Activated effector memory CD4-positive, alpha-beta T cell treated with Interleukin-2 at 50 U/mL for 16 hours (primary cell): ENCODE measurements around the gene SLC9A1.

Experiments used
- DNase-seq: peaks from one replicate; pipeline ENCODE4 v3.0.0-alpha.2; 2020

Gene SLC9A1

GRCh38 chr1:27150183-27150582 is 4.7 kb downstream of the SLC9A1 start:
- DNase-seq = no peak

GRCh38 chr1:27149762-27150113 is 5.2 kb downstream of the SLC9A1 start:
- DNase-seq = no peak

- no peak for DNase-seq
Measured at GRCh38 chr1:27149084-27149761, 5.7 kb downstream of the SLC9A1 start.

GRCh38 chr1:27148591-27148990 is 6.3 kb downstream of the SLC9A1 start:
- no peak for DNase-seq

- no peak for DNase-seq
Measured at GRCh38 chr1:27147842-27148518, 6.9 kb downstream of the SLC9A1 start.

GRCh38 chr1:27145934-27146354 is 9.0 kb downstream of the SLC9A1 start:
- no peak for DNase-seq

GRCh38 chr1:27144920-27145661 is 9.8 kb downstream of the SLC9A1 start:
- no peak for DNase-seq

GRCh38 chr1:27144049-27144748 is 10.7 kb downstream of the SLC9A1 start:
- no peak for DNase-seq

- DNase-seq = no peak
Measured at GRCh38 chr1:27143401-27143800, 11.5 kb downstream of the SLC9A1 start.

GRCh38 chr1:27142464-27142863 is 12.5 kb downstream of the SLC9A1 start:
- DNase-seq = no peak

GRCh38 chr1:27141266-27142003 is 13.5 kb downstream of the SLC9A1 start:
- DNase-seq = no peak

- DNase-seq = no peak
Measured at GRCh38 chr1:27139980-27140379, 14.9 kb downstream of the SLC9A1 start.

GRCh38 chr1:27138927-27139326 is 16.0 kb downstream of the SLC9A1 start:
- no peak for DNase-seq

GRCh38 chr1:27138368-27138767 is 16.6 kb downstream of the SLC9A1 start:
- DNase-seq = no peak

- DNase-seq = no peak
Measured at GRCh38 chr1:27137544-27138075, 17.3 kb downstream of the SLC9A1 start.

- peak; percentile 74 for DNase-seq
Measured at GRCh38 chr1:27136998-27137542, 17.9 kb downstream of the SLC9A1 start.

- DNase-seq = no peak
Measured at GRCh38 chr1:27136236-27136551, 18.7 kb downstream of the SLC9A1 start.

- no peak for DNase-seq
Measured at GRCh38 chr1:27135541-27136235, 19.2 kb downstream of the SLC9A1 start.

- DNase-seq = no peak
Measured at GRCh38 chr1:27133991-27134390, 20.9 kb downstream of the SLC9A1 start.

GRCh38 chr1:27133158-27133557 is 21.8 kb downstream of the SLC9A1 start:
- DNase-seq = no peak

GRCh38 chr1:27132624-27133023 is 22.3 kb downstream of the SLC9A1 start:
- no peak for DNase-seq

GRCh38 chr1:27132147-27132546 is 22.8 kb downstream of the SLC9A1 start:
- DNase-seq = no peak
